Mucosa of descending colon (tissue), 3 donors: Measurements from ENCODE around the gene CAPN9. TPM values are rescaled to one million over a fixed set of nuclear protein-coding genes. Genes with fewer than 3 reads are reported as not detected.

Source experiments
- ATAC-seq: fragments of 200-7000 bp; cut with Tn5 transposase; one replicate; pipeline ENCODE4 v1.9.1; 2020; ENCODE audit warnings: mild to moderate bottlenecking, moderate library complexity
- DNase-seq, 3 donors: peaks; one replicate each; pipeline ENCODE4 v3.0.0-alpha.2; 2020
- H3K36me3 ChIP-seq: fragments of 200-600 bp; one replicate; pipeline ENCODE4 v1.8.0; 2021; ENCODE audit warnings: low read depth, mild to moderate bottlenecking
- H3K4me1 ChIP-seq: fragments of 200-600 bp; one replicate; pipeline ENCODE4 v1.8.0; 2021; ENCODE audit warnings: low read depth, mild to moderate bottlenecking
- H3K4me3 ChIP-seq: fragments of 200-600 bp; one replicate; pipeline ENCODE4 v1.8.0; 2021; ENCODE audit warnings: mild to moderate bottlenecking
- H3K9me3 ChIP-seq: fragments of 200-600 bp; one replicate; pipeline ENCODE4 v1.8.0; 2021; ENCODE audit warnings: mild to moderate bottlenecking
- CTCF ChIP-seq: fragments of 200-600 bp; IDR thresholded peaks from one replicate; pipeline ENCODE4 v1.8.0; 2022; ENCODE audit warnings: antibody characterized with exemption, mild to moderate bottlenecking
- intact Hi-C, 2 donors: fragments of 100-400 bp; cut with DNase I in 1 of 2; cut with micrococcal nuclease in 1 of 2; formaldehyde crosslinking; loops; one replicate each; pipeline versions ENCODE4 v1.11.0 to v1.11.1; 2022; cut with DNase I, micrococcal nuclease
- total RNA-seq, 3 donors: library from RNA; stranded (reverse); fragmentation: NEBNext Ultra II Directional in 2 of 3; extraction: Animal tissue kit (Norgen Biotek cat#: 25700) in 2 of 3; gene quantifications; one replicate each; pipeline versions ENCODE4 v1.2.1 to v1.2.4, GENCODE V29; 2021 to 2023
- donor health status: DM: no; HTN: no; CAD: no; lungs with moderate emphysema.
- donor health status: DM: no; HTN: no; CAD: no.
- donor health status: DM: no; HTN: yes; CAD: no.

CAPN9 gene
- total RNA-seq, 3 donors from 2014 or later, result 11.4 to 30.8 (median 28.8) TPM

GRCh38 chr1:230823426-230823825 is 76.2 kb downstream of the CAPN9 start:
- no peaks in the 10 kb centered on the region for H3K4me1 ChIP-seq
- no peak for DNase-seq
- no peak for TF ChIP-seq CTCF
- H3K36me3 ChIP-seq, result no peaks in the 10 kb centered on the region
- ATAC-seq, result no peak
- no peaks in the 10 kb centered on the region for H3K9me3 ChIP-seq
- intact Hi-C loops, result no loop called here
- no peak overlapping the region for H3K4me3 ChIP-seq

GRCh38 chr1:230823931-230824381 is 76.8 kb downstream of the CAPN9 start:
- no peaks in the 10 kb centered on the region for H3K36me3 ChIP-seq
- no peaks in the 10 kb centered on the region for H3K4me1 ChIP-seq
- DNase-seq, result no peak
- H3K4me3 ChIP-seq, result no peak overlapping the region
- no peak for ATAC-seq
- no peak for TF ChIP-seq CTCF
- intact Hi-C loops, result no loop called here
- no peaks in the 10 kb centered on the region for H3K9me3 ChIP-seq

DNA sequence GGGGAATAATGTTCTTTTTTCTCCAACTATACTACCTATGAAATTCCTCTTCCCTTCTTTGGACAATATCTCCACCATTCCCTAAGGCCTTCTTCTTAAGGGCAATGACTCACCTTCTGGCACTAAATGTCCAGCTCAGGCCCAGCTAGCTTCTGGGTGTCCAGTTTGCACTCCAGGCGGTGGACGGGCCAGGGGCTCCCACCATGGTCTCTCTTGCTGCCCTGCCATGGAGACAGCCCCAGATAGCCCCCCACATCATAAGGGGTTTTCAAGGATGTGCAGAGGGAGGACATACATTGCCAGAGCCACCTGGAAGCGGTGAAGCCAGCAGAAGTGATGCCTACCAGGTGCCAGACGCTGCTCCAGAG is 77.3 kb downstream of the CAPN9 start:
- intact Hi-C loops, result no loop called here
- ATAC-seq, result no peak
- H3K36me3 ChIP-seq, result no peaks in the 10 kb centered on the region
- no peak for DNase-seq
- no peaks in the 10 kb centered on the region for H3K9me3 ChIP-seq
- H3K4me1 ChIP-seq, result no peaks in the 10 kb centered on the region
- TF ChIP-seq CTCF, result no peak
- H3K4me3 ChIP-seq, result no peak overlapping the region

DNA sequence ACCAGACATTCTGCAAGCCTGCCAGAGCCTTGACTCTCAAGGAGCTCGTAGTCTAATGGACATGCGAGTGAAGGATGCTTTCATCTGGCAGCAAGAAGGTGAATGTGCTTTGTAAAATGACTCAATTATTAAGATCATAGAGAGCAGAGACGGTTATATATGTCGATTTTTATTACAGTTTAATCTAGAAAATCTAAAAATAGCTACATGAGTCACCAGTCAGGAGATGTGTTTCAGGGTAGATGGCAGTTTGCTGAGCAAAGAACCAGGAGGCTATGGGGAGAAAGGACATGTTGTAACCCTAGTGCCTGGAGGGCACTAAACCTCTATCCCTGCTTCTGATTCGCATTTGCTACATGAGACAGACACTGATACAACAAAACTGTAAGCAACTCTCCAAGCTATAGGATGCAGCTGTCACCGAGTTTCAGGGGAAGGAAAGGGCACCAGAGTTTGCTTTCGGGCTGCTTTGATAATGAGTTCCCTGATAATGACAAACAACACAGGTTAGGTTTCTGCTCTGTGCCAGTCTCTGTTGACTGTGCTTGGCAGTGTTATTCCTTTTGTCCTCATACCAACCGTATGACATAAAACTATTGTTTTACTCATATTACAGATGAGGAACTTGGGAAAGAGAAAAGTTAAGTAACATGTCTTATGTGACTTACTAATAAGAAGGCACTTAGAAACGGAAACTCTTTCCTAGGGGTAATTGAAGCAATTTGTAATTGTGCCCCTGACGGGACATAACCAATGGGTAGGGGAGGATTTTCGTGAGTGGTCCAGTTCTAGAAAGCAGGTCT is 77.9 kb downstream of the CAPN9 start:
- ATAC-seq (peak; percentile 73), DNase-seq (no peak)
- Histone ChIP-seq H3K9me3 (no peaks in the 10 kb centered on the region), H3K36me3 (no peaks in the 10 kb centered on the region), H3K4me3 (no peak overlapping the region), H3K4me1 (no peaks in the 10 kb centered on the region)
- TF ChIP-seq CTCF, result no peak
- intact Hi-C loops, result no loop called here

GRCh38 chr1:230825761-230826160 is 78.6 kb downstream of the CAPN9 start:
- DNase-seq (no peak), ATAC-seq (no peak)
- H3K4me1 ChIP-seq, result no peaks in the 10 kb centered on the region
- intact Hi-C loops, result no loop called here
- no peak for TF ChIP-seq CTCF
- H3K4me3 ChIP-seq, result no peak overlapping the region
- no peaks in the 10 kb centered on the region for H3K9me3 ChIP-seq
- no peaks in the 10 kb centered on the region for H3K36me3 ChIP-seq
